ENCODE data around the gene CHAT. TPM values are rescaled to one million over a fixed set of nuclear protein-coding genes. Genes with fewer than 3 reads are reported as not detected.

The CHAT gene
- total RNA-seq, 4 donors from 2014 or later = not detected

- Histone ChIP-seq H3K9me3 (no peaks in the 10 kb centered on the region), H3K36me3 (no peaks in the 10 kb centered on the region), H3K4me1 (no peaks in the 10 kb centered on the region), H3K27me3 (peaks cover 0 to 8% (median 2%) of the 10 kb centered on the region in 3 donors), H3K27ac (no peak overlapping the region), H3K4me3 (no peak overlapping the region)
- TF ChIP-seq POLR2A (IDR thresholded peaks at IDR 0.05) = no peak
- no peak for TF ChIP-seq CTCF (IDR thresholded peaks at IDR 0.05 in 4 of 5, conservative IDR thresholded peaks at IDR 0.05 in 1 of 5)
- DNase-seq (no peak), ATAC-seq (no peak)
- intact Hi-C loops (cut with DNase I; ENCODE audit: low total_unique reads) = no loop called here
- in situ Hi-C loops (cut with MboI; ENCODE audit: low sequenced_read_pairs in 4 of 4) = no loop called here
Measured at GRCh38 chr10:49599546-49599945, 14.3 kb upstream of the CHAT start.

- no peaks in the 10 kb centered on the region for H3K36me3 ChIP-seq
- intact Hi-C loops (cut with DNase I; ENCODE audit: low total_unique reads) (no loop called here), in situ Hi-C loops (cut with MboI; ENCODE audit: low sequenced_read_pairs in 4 of 4) (no loop called here)
- no peaks in the 10 kb centered on the region for H3K4me1 ChIP-seq
- no peak overlapping the region for H3K27ac ChIP-seq
- DNase-seq = no peak
- TF ChIP-seq POLR2A (IDR thresholded peaks at IDR 0.05) = no peak
- TF ChIP-seq CTCF (IDR thresholded peaks at IDR 0.05 in 4 of 5, conservative IDR thresholded peaks at IDR 0.05 in 1 of 5) = no peak
- H3K4me3 ChIP-seq = no peak overlapping the region
- H3K27me3 ChIP-seq = peaks cover 0 to 8% (median 6%) of the 10 kb centered on the region in 3 donors
- H3K9me3 ChIP-seq = no peaks in the 10 kb centered on the region
- no peak for ATAC-seq
Measured at GRCh38 chr10:49600046-49600445, 13.8 kb upstream of the CHAT start.

- TF ChIP-seq POLR2A (IDR thresholded peaks at IDR 0.05) (no peak), CTCF (IDR thresholded peaks at IDR 0.05 in 4 of 5, conservative IDR thresholded peaks at IDR 0.05 in 1 of 5) (no peak)
- Histone ChIP-seq H3K9me3 (no peaks in the 10 kb centered on the region), H3K4me1 (no peaks in the 10 kb centered on the region), H3K36me3 (no peaks in the 10 kb centered on the region), H3K4me3 (no peak overlapping the region), H3K27ac (no peak overlapping the region), H3K27me3 (peaks cover 0 to 8% (median 6%) of the 10 kb centered on the region in 3 donors)
- ATAC-seq (no peak), DNase-seq (no peak)
- intact Hi-C loops (cut with DNase I; ENCODE audit: low total_unique reads) (no loop called here), in situ Hi-C loops (cut with MboI; ENCODE audit: low sequenced_read_pairs in 4 of 4) (no loop called here)
Measured at GRCh38 chr10:49600781-49601400, 12.9 kb upstream of the CHAT start.

- in situ Hi-C loops (cut with MboI; ENCODE audit: low sequenced_read_pairs in 4 of 4) = no loop called here
- no peaks in the 10 kb centered on the region for H3K9me3 ChIP-seq
- H3K27me3 ChIP-seq = peaks cover 0 to 10% (median 8%) of the 10 kb centered on the region in 3 donors
- TF ChIP-seq CTCF (IDR thresholded peaks at IDR 0.05 in 4 of 5, conservative IDR thresholded peaks at IDR 0.05 in 1 of 5) = no peak
- TF ChIP-seq POLR2A (IDR thresholded peaks at IDR 0.05) = no peak
- DNase-seq = no peak
- no peak overlapping the region for H3K4me3 ChIP-seq
- intact Hi-C loops (cut with DNase I; ENCODE audit: low total_unique reads) = no loop called here
- no peaks in the 10 kb centered on the region for H3K4me1 ChIP-seq
- H3K36me3 ChIP-seq = no peaks in the 10 kb centered on the region
- no peak for ATAC-seq
- H3K27ac ChIP-seq = no peak overlapping the region
Measured at GRCh38 chr10:49601857-49602256, 12.0 kb upstream of the CHAT start.

All from gastrocnemius medialis (tissue), 4 donors.